Thyroid gland (tissue), 4 donors: ENCODE data around the gene MRPL33. TPM values are rescaled to one million over a fixed set of nuclear protein-coding genes. Genes with fewer than 3 reads are reported as not detected.
A peak's percentile ranks its signal among the peaks of the same experiment; 100 is the strongest.

Experiments used
- DNase-seq, 2 donors: peaks; one replicate each; pipeline ENCODE4 v3.0.0-alpha.2; 2019
- H3K27ac ChIP-seq, 3 donors: fragments of 200-600 bp; sonication (generic); 1 replicate in 2 of 3; 2 replicates in 1 of 3; pipeline ENCODE4 v1.5.1; 2016 to 2019; ENCODE audit warnings: mild to moderate bottlenecking in 1 of 3, moderate library complexity in 1 of 3
- H3K27me3 ChIP-seq: fragments of 200-600 bp; sonication (generic); one replicate; pipeline ENCODE4 v1.5.1; 2019
- H3K36me3 ChIP-seq, 2 donors: fragments of 200-600 bp; sonication (generic); one replicate each; pipeline ENCODE4 v1.5.1; 2016 to 2019
- H3K4me1 ChIP-seq, 2 donors: fragments of 200-600 bp; sonication (generic); one replicate each; pipeline ENCODE4 v1.5.1; 2017 to 2019
- H3K4me3 ChIP-seq, 3 donors: fragments of 200-600 bp; sonication (generic); replicated peaks in 1 of 3; 1 replicate in 2 of 3; 2 replicates in 1 of 3; pipeline ENCODE4 v1.5.1; 2016; ENCODE audit warnings: mild to moderate bottlenecking in 1 of 3
- H3K9me3 ChIP-seq: fragments of 200-600 bp; sonication (generic); one replicate; pipeline ENCODE4 v1.5.1; 2017
- POLR2A ChIP-seq, 2 donors: fragments of 450-650 bp; IDR thresholded peaks; one replicate each; pipeline ENCODE4 v1.6.1; 2017; ENCODE audit warnings: antibody characterized with exemption in 2 of 2, mild to moderate bottlenecking in 2 of 2, moderate library complexity in 1 of 2
- WGBS, 2 donors: methylation state at CpG; one replicate each; pipeline ENCODE4 v1.1.5; 2017; 5-methylcytosine and 5-hydroxymethylcytosine counted together
- intact Hi-C: fragments of 100-400 bp; cut with DNase I; formaldehyde crosslinking; loops from one replicate; pipeline ENCODE4 v1.15.1; 2023
- total RNA-seq, 4 donors: library from RNA; depleted of rRNA; stranded (reverse); fragments of >200 nt; gene quantifications; one replicate each; pipeline ENCODE4 v1.2.3, GENCODE V29; 2016
- TF ChIP-seq, protein P1 (sequence below), 6 experiments: fragments of 200-600 bp in 3 of 6; fragments of 450-650 bp in 3 of 6; sonication (generic) in 3 of 6; IDR thresholded peaks; one replicate each; pipeline ENCODE4 v1.5.1; 2016 to 2019; ENCODE audit warnings: antibody characterized with exemption in 6 of 6, mild to moderate bottlenecking in 2 of 6, inconsistent platforms in 1 of 6, moderate library complexity in 1 of 6

Gene MRPL33
- total RNA-seq, 4 donors from 2014 or later = 70.2 to 166 (median 130) TPM

DNA sequence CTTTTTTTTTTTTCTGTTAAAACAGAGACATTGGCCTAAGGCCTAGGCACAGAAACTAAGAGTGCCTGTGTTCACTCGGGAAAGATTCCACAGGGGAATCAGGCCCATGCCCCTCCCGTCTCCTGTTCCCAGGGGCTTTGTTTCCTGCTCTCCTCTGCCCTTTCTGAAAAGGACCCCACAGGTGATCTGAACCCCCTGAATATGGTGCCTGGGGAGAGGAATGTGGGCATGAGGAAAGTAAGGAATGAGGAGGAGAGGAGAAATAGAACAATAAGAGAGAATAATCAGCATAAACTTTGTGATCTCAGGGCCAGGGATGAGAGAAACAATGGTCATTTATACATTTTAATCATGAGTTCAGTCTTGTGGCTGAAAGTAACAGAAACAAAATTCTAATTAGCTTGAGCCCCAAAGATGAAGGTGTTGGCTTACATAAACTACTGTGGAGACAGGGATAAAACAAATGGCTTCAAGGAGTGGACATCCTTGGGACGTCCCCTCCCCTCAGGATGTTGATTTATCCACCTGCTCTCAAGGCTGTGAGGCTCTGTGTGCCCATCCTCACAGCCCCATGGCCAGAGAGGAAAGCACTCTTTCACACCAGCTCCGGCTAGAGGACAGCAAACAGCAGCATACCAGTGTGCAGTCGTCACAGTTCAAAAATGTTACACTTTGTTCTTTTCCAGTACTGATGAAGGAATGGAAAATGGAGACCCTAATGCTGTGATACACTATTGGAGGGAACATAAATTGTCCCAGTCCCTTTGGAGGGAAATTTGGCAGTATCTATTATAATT is 46.4 kb upstream of the MRPL33 start:
- intact Hi-C loops = no loop called here
- WGBS, 2 donors = 44 to 60% methylated on average over 5 of the region's 5 CpGs
- no peaks in the 10 kb centered on the region for H3K36me3 ChIP-seq
- H3K9me3 ChIP-seq = no peaks in the 10 kb centered on the region
- H3K4me3 ChIP-seq = no peak overlapping the region
- no peaks in the 10 kb centered on the region for H3K27me3 ChIP-seq
- TF ChIP-seq POLR2A (IDR thresholded peaks at IDR 0.05) = no peak
- TF ChIP-seq, protein P1, sequence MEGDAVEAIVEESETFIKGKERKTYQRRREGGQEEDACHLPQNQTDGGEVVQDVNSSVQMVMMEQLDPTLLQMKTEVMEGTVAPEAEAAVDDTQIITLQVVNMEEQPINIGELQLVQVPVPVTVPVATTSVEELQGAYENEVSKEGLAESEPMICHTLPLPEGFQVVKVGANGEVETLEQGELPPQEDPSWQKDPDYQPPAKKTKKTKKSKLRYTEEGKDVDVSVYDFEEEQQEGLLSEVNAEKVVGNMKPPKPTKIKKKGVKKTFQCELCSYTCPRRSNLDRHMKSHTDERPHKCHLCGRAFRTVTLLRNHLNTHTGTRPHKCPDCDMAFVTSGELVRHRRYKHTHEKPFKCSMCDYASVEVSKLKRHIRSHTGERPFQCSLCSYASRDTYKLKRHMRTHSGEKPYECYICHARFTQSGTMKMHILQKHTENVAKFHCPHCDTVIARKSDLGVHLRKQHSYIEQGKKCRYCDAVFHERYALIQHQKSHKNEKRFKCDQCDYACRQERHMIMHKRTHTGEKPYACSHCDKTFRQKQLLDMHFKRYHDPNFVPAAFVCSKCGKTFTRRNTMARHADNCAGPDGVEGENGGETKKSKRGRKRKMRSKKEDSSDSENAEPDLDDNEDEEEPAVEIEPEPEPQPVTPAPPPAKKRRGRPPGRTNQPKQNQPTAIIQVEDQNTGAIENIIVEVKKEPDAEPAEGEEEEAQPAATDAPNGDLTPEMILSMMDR (IDR thresholded peaks at IDR 0.05) = no peak
- H3K4me1 ChIP-seq = peaks cover 3 to 19% of the 10 kb centered on the region in 2 donors
- peak in 1 of 2 donors; percentile 35 for DNase-seq
- peak overlapping the region; percentile 38 to 80 (median 45) for H3K27ac ChIP-seq

DNA sequence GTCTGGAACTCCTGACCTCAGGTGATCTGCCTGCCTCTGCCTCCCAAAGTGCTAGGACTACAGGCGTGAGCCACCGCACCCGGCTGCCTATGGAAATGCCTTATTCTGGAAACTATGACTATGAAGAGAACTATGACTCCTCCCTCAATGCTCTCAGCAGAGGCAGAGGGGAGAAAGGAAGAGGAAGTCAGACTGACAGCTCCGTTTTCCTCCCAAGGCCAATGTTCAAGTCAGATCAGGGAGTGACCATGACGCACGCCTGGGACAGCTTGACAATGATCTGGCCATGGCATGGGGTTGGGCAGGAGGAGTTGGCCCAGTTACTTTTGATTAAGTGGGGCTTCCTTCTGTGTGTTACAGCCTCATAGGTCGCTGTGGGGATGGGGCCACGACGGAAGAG is 44.3 kb upstream of the MRPL33 start:
- H3K4me1 ChIP-seq = peaks cover 3 to 23% of the 10 kb centered on the region in 2 donors
- no peaks in the 10 kb centered on the region for H3K36me3 ChIP-seq
- WGBS, 2 donors = 78 to 86% methylated on average over 9 of the region's 9 CpGs
- TF ChIP-seq, protein P1 (IDR thresholded peaks at IDR 0.05) = no peak
- no peak for TF ChIP-seq POLR2A (IDR thresholded peaks at IDR 0.05)
- H3K27me3 ChIP-seq = no peaks in the 10 kb centered on the region
- no peak for DNase-seq
- no peaks in the 10 kb centered on the region for H3K9me3 ChIP-seq
- no peak overlapping the region for H3K27ac ChIP-seq
- no peak overlapping the region for H3K4me3 ChIP-seq
- intact Hi-C loops = no loop called here

DNA sequence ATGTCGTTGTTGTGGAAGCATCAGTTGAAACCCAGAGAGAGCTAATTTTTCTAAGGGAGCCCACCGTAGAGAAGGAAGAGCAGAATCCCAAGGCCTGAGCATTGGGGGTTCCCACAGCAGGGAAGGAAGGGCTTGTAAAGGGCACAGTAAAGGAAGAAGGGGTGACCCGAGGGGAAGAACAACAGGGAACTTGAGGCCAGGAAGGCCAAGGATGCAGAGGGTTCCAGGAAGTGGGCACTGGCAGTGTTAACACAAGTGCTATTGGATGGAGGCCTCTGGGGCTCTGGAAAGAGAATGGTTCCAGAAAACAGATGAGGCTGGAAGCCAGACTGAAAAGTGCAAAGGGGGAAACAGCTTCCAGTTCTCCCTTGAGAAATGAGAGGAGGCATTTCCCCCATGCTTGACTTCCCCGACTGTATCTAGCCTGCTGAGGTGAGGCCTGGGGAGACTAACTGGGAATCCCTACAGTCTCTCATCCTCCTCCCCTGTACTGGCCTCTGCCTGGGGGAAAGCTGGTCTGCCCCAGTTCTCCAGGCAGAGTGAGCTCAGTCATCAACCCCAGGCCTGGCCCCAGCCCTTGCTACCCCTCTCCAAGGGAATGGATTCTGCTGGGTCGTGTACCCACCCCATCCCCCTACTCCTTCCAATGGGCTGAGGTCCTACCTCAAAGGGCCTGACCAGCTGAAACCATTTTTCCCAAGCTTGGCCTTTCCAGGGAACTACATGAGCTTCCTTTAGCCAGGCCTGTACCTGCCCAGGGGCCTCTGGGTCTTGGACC is 43.2 kb upstream of the MRPL33 start:
- H3K4me1 ChIP-seq = peaks cover 3 to 23% of the 10 kb centered on the region in 2 donors
- H3K9me3 ChIP-seq = no peaks in the 10 kb centered on the region
- H3K4me3 ChIP-seq = no peak overlapping the region
- H3K27me3 ChIP-seq = no peaks in the 10 kb centered on the region
- no peak for DNase-seq
- 71 to 82% methylated on average over 5 of the region's 5 CpGs for WGBS, 2 donors
- TF ChIP-seq POLR2A (IDR thresholded peaks at IDR 0.05) = no peak
- TF ChIP-seq, protein P1 (IDR thresholded peaks at IDR 0.05) = no peak
- peak overlapping the region in 2 of 3 donors; percentile 28 to 54 for H3K27ac ChIP-seq
- no peaks in the 10 kb centered on the region for H3K36me3 ChIP-seq
- intact Hi-C loops = no loop called here

DNA sequence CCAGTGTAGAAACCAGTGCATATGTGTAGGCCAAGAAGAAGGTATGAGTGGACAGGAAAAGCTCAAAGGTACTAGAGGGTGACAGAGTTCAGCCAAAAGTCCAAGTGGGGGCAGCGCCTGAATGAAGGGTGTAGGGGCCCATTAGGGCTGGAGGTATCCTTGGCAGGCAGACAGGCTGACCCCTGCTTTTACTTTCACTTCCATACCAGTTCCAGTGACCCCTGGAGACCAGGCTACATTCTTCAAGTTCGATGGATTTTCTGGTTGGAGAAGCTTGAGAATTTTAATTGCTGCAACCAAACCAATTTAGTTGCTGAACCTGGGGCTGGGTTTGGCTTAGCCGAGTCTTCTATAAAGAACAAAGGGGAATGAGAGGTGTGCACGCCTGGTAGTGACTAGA is 42.3 kb upstream of the MRPL33 start:
- H3K27me3 ChIP-seq = no peaks in the 10 kb centered on the region
- peaks cover 0 to 23% of the 10 kb centered on the region in 2 donors for H3K4me1 ChIP-seq
- 31 to 36% methylated on average over 4 of the region's 4 CpGs for whole genome bisulfite sequencing, 2 donors
- no peaks in the 10 kb centered on the region for H3K9me3 ChIP-seq
- intact Hi-C loops = no loop called here
- no peaks in the 10 kb centered on the region for H3K36me3 ChIP-seq
- peak in 1 of 2 donors; percentile 37 for DNase-seq
- TF ChIP-seq, protein P1 (IDR thresholded peaks at IDR 0.05) = no peak
- no peak for TF ChIP-seq POLR2A (IDR thresholded peaks at IDR 0.05)
- peak overlapping the region; percentile 1 to 54 (median 26) for H3K27ac ChIP-seq
- H3K4me3 ChIP-seq = no peak overlapping the region

DNA sequence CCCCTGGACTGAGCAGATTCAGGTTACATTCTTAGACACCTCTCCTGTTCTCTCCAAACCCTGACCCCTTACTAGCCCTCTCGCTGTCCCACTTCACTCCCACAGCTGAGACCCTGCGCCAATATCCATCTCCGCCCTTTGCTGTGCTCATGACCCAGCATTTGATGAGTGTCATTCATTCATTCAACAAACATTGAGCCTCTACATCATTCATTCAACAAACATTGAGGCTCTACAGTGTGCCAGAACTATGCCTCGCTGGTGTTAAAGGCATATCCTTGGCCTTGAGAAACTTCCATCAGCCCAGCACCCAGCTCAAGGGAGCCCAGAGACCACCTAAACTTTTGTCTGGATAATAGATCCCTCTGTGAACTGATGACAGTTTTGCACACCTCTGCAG is 41.9 kb upstream of the MRPL33 start:
- H3K27me3 ChIP-seq = no peaks in the 10 kb centered on the region
- WGBS, 2 donors = 92 to 96% methylated on average over 4 of the region's 4 CpGs
- H3K27ac ChIP-seq = peak overlapping the region in 2 of 3 donors; percentile 1 to 54

More for the DNA sequence above, 41.9 kb upstream of the MRPL33 start:
- no peak for DNase-seq
- Histone ChIP-seq H3K4me3 (no peak overlapping the region), H3K9me3 (no peaks in the 10 kb centered on the region), H3K36me3 (no peaks in the 10 kb centered on the region), H3K4me1 (peaks cover 0 to 23% of the 10 kb centered on the region in 2 donors)
- no peak for TF ChIP-seq POLR2A (IDR thresholded peaks at IDR 0.05)
- TF ChIP-seq, protein P1 (IDR thresholded peaks at IDR 0.05) = no peak
- intact Hi-C loops = no loop called here
